Measurements from ENCODE around the gene TIE1.

DNA sequence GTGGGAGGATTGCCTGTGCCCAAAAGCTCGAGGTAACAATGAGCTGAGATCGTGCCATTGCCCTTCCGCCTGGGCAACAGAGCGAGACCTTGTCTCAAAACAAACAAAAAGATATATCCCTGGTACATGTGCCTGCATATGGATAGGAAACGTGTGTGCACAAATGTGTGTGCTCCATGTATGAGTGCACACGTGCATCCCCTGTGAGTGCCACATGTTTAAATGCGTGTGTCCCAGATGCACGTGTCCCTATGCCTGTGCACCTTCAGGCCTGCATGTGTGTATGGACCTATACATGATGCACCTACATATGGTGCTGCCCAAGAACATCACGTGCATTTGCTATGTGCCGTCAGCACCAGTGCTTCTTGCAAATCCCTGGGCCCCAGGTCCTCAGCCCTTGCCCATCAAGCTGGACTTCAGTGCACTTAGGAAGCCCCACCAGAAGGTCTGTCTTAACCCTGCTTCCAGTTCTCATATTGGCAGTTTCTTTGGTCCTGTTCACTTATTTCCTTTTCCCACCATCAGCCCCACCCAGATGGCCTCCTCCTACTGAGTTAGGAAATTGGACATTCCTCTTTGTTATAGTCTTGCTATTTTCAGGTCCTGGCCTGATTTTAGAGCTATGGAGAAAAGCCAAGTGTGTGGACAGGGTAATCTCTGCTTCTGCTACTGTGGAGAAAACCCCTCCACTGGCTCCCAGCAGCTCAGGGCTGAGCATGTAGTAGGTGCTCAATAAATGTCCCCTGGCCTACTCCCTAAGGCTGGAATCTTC, 15.4 kb downstream of the TIE1 start:
- no peak for TF ChIP-seq EZH2 (IDR thresholded peaks at IDR 0.05; ENCODE audit: borderline replicate concordance, low read depth, low read length, poor library complexity, severe bottlenecking)
- TF ChIP-seq, protein P1, sequence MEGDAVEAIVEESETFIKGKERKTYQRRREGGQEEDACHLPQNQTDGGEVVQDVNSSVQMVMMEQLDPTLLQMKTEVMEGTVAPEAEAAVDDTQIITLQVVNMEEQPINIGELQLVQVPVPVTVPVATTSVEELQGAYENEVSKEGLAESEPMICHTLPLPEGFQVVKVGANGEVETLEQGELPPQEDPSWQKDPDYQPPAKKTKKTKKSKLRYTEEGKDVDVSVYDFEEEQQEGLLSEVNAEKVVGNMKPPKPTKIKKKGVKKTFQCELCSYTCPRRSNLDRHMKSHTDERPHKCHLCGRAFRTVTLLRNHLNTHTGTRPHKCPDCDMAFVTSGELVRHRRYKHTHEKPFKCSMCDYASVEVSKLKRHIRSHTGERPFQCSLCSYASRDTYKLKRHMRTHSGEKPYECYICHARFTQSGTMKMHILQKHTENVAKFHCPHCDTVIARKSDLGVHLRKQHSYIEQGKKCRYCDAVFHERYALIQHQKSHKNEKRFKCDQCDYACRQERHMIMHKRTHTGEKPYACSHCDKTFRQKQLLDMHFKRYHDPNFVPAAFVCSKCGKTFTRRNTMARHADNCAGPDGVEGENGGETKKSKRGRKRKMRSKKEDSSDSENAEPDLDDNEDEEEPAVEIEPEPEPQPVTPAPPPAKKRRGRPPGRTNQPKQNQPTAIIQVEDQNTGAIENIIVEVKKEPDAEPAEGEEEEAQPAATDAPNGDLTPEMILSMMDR (conservative IDR thresholded peaks at IDR 0.05; ENCODE audit: low read depth, low read length): no peak
